ENCODE measurements around the gene CCDC92B. TPM values are rescaled to one million over a fixed set of nuclear protein-coding genes. Genes with fewer than 3 reads are reported as not detected.
"Not testable (repeated sequence)": the region's sequence is repeated elsewhere in the genome, so short reads cannot be mapped to it uniquely, and the experiment has no call there.

CCDC92B gene

DNA sequence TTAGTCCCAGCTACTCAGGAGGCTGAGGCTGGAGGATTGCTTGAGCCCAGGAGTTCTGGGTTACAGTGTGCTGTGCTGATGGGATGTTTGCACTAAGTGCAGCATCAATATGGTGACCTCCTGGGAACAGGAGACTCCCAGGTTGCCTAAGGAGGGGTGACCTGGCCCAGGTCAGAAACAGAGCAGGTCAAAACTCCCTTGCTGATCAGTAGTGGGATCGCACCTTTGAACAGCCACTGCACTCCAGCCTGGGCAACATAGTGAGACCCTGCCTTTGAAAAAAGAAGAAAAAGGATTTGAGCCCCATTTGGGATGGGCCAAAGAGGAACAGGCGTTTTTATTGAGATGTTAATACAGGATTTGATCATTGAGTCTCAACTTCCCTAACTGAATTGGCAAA is 68.5 kb downstream of the CCDC92B start:
- Histone ChIP-seq H3K9ac (ENCODE audit: low read depth, low read length) (no peak overlapping the region), H3K27me3 (ENCODE audit: control insufficient read depth, insufficient read depth, low read length) (no peaks in the 10 kb centered on the region), H3K4me1 (ENCODE audit: control insufficient read depth, insufficient read depth, low read length) (peaks cover 7% of the 10 kb centered on the region), H3K4me3 (ENCODE audit: low read length) (no peak overlapping the region), H3K4me2 (ENCODE audit: low read length) (no peak overlapping the region), H3K9me3 (replicated peaks; ENCODE audit: low read length) (no peaks in the 10 kb centered on the region), H3K36me3 (ENCODE audit: insufficient read depth, low read length) (peaks cover 64% of the 10 kb centered on the region)

DNA sequence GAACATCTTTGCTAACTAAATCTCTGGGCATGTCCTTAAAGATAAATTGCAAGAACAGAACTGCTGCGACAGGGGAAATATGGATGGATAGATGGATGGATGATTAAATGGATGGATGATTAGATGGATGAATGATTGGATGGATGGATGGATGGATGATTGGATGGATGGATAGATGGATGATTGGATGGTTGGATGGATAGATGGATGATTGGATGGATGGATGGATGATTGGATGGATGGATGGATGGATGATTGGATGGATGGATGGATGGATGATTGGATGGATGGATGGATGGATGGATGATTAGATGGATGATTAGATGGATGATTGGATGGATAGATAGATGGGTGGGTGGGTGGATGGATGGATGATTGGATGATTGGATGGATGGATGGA is 70.2 kb downstream of the CCDC92B start:
- not testable (repeated sequence) for H3K9ac ChIP-seq (ENCODE audit: low read depth, low read length); H3K4me1 ChIP-seq (ENCODE audit: control insufficient read depth, insufficient read depth, low read length); H3K27me3 ChIP-seq (ENCODE audit: control insufficient read depth, insufficient read depth, low read length); H3K4me3 ChIP-seq (ENCODE audit: low read length); H3K9me3 ChIP-seq (replicated peaks; ENCODE audit: low read length); H3K4me2 ChIP-seq (ENCODE audit: low read length)
- H3K36me3 ChIP-seq (ENCODE audit: insufficient read depth, low read length): peaks cover 77% of the 10 kb centered on the region

Small RNAs within 50 kb of the gene (small RNA-seq; reads per million reads assigned to genes)
- gene MIR1253: not detected
- gene MIR6776: not detected
- not detected for gene RN7SL608P
- gene hsa-mir-1253: not detected
